Measurements from ENCODE around the gene IGFL2.

DNA sequence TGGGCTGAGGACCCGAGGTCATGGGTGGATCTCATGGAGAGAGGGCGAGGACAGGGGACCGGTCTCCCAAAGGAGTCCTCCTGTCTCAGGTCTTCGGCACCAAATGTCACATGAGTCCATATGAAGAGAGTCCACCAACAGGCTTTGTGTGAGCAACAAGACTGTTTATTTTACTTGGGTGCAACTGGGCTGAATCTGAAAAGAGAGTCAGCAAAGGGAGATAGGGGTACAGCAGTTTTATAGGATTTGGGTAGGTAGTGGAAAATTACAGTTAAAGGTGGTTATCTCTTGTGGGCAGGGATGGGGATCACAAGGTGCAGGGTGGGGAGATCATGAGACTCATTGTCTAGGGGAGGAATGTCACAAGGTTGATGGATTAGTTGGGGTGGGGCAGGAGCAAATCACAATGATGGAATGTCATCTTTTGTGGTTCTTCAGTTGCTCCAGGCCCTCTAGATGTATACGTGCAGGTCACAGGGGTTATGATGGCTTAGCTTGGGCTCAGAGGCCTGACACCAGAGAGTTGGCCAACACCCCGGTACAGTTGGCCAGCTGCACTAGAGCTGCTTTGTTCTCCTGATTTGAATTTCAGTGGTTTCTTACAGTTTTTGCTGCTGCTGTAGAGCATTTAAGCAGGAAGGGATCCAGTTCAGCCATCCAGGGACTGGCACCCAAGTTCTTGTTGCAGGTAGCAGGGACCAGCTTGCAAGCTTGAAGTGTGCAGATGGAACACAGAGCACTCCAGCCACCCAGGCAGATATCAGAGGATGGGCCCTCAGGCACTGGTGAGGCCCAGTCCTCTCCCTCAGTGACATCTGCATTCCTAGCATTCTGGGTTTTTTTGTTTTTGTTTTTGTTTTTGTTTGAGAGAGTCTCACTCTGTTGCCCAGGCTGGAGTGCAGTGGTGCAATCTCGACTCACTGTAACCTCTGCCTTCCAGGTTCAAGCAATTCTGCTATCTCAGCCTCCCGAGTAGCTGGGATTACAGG, 55.1 kb downstream of the IGFL2 start:
- TF ChIP-seq, protein P1, sequence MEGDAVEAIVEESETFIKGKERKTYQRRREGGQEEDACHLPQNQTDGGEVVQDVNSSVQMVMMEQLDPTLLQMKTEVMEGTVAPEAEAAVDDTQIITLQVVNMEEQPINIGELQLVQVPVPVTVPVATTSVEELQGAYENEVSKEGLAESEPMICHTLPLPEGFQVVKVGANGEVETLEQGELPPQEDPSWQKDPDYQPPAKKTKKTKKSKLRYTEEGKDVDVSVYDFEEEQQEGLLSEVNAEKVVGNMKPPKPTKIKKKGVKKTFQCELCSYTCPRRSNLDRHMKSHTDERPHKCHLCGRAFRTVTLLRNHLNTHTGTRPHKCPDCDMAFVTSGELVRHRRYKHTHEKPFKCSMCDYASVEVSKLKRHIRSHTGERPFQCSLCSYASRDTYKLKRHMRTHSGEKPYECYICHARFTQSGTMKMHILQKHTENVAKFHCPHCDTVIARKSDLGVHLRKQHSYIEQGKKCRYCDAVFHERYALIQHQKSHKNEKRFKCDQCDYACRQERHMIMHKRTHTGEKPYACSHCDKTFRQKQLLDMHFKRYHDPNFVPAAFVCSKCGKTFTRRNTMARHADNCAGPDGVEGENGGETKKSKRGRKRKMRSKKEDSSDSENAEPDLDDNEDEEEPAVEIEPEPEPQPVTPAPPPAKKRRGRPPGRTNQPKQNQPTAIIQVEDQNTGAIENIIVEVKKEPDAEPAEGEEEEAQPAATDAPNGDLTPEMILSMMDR (IDR thresholded peaks at IDR 0.05): no peak
- no peak for TF ChIP-seq POLR2A (IDR thresholded peaks at IDR 0.05)
